ENCODE data around the gene EIPR1.
"Not testable (repeated sequence)": the region's sequence is repeated elsewhere in the genome, so short reads cannot be mapped to it uniquely, and the experiment has no call there.

Gene EIPR1

GRCh38 chr2:3399829-3400228 is 22.2 kb upstream of the EIPR1 start:
- DNase-seq, result no peak

- no peak for DNase-seq
Observed at GRCh38 chr2:3399381-3399780, 21.8 kb upstream of the EIPR1 start.

- no peak for DNase-seq
Observed at GRCh38 chr2:3398857-3399256, 21.2 kb upstream of the EIPR1 start.

- DNase-seq, result no peak
Observed at GRCh38 chr2:3396920-3397559, 19.4 kb upstream of the EIPR1 start.

- peak; percentile 38 for DNase-seq
Observed at GRCh38 chr2:3392216-3392615, 14.6 kb upstream of the EIPR1 start.

GRCh38 chr2:3390041-3390440 is 12.4 kb upstream of the EIPR1 start:
- DNase-seq, result no peak

- no peak for DNase-seq
Observed at GRCh38 chr2:3389193-3389592, 11.6 kb upstream of the EIPR1 start.

GRCh38 chr2:3388412-3388738 is 10.8 kb upstream of the EIPR1 start:
- no peak for DNase-seq

GRCh38 chr2:3387644-3388411 is 10.2 kb upstream of the EIPR1 start:
- no peak for DNase-seq

- no peak for DNase-seq
Observed at GRCh38 chr2:3387011-3387410, 9.4 kb upstream of the EIPR1 start.

GRCh38 chr2:3386448-3386958 is 8.9 kb upstream of the EIPR1 start:
- no peak for DNase-seq

GRCh38 chr2:3379647-3380534 is 2.3 kb upstream of the EIPR1 start, which contains the start of gene TRAPPC12:
Gene TRAPPC12 (plus strand): TSS chr2:3379694. CDS start chr2:3387624, 7,930 bp downstream.
- DNase-seq, result peak; percentile 93

- no peak for DNase-seq
Observed at GRCh38 chr2:3379339-3379646, 1.7 kb upstream of the EIPR1 start.

- DNase-seq, result peak; percentile 84
Observed at GRCh38 chr2:3377279-3377611, 373 bp downstream of the EIPR1 start.

- peak; percentile 8 for DNase-seq
Observed at GRCh38 chr2:3376821-3377220, 797 bp downstream of the EIPR1 start.

GRCh38 chr2:3369340-3370181 is 8.1 kb downstream of the EIPR1 start:
- DNase-seq, result not testable (repeated sequence)

- no peak for DNase-seq
Observed at GRCh38 chr2:3368261-3368722, 9.3 kb downstream of the EIPR1 start.

- DNase-seq, result no peak
Observed at GRCh38 chr2:3365219-3365618, 12.4 kb downstream of the EIPR1 start.

- no peak for DNase-seq
Observed at GRCh38 chr2:3361518-3362389, 15.9 kb downstream of the EIPR1 start.

- no peak for DNase-seq
Observed at GRCh38 chr2:3357926-3358325, 19.7 kb downstream of the EIPR1 start.

GRCh38 chr2:3357446-3357845 is 20.2 kb downstream of the EIPR1 start:
- not testable (repeated sequence) for DNase-seq

- DNase-seq, result no peak
Observed at GRCh38 chr2:3356799-3357198, 20.8 kb downstream of the EIPR1 start.
